HG03521 (cell line): ENCODE results near the gene PRKCE.
A peak's percentile ranks its signal among the peaks of the same experiment; 100 is the strongest.

Experiments used
- ATAC-seq: cut with Tn5 transposase; IDR thresholded peaks from one replicate; pipeline ENCODE4 v1.9.1; 2021; ENCODE audit warnings: mild to moderate bottlenecking, moderate library complexity; ENCODE audit not compliant: unreplicated experiment

Gene PRKCE

GRCh38 chr2:46171996-46172546 is 520.6 kb downstream of the PRKCE start:
- ATAC-seq: no peak

- no peak for ATAC-seq
Measured at GRCh38 chr2:46173030-46173429, 521.6 kb downstream of the PRKCE start.

GRCh38 chr2:46173636-46174250 is 522.3 kb downstream of the PRKCE start:
- no peak for ATAC-seq

- ATAC-seq: no peak
Measured at GRCh38 chr2:46174345-46175170, 523.1 kb downstream of the PRKCE start.

- ATAC-seq: no peak
Measured at GRCh38 chr2:46175419-46175818, 523.9 kb downstream of the PRKCE start.

- ATAC-seq: no peak
Measured at GRCh38 chr2:46177461-46178089, 526.1 kb downstream of the PRKCE start.

- no peak for ATAC-seq
Measured at GRCh38 chr2:46179037-46179621, 527.7 kb downstream of the PRKCE start.

GRCh38 chr2:46180189-46180588 is 528.7 kb downstream of the PRKCE start:
- ATAC-seq: no peak

GRCh38 chr2:46181306-46181705 is 529.8 kb downstream of the PRKCE start:
- ATAC-seq: no peak

GRCh38 chr2:46181789-46182530 is 530.5 kb downstream of the PRKCE start:
- no peak for ATAC-seq

- no peak for ATAC-seq
Measured at GRCh38 chr2:46183426-46183825, 532.0 kb downstream of the PRKCE start.

- ATAC-seq: no peak
Measured at GRCh38 chr2:46184794-46185583, 533.5 kb downstream of the PRKCE start.

- ATAC-seq: peak; percentile 70
Measured at GRCh38 chr2:46187112-46187618, 535.7 kb downstream of the PRKCE start.

GRCh38 chr2:46188041-46188716 is 536.7 kb downstream of the PRKCE start:
- ATAC-seq: no peak

- no peak for ATAC-seq
Measured at GRCh38 chr2:46193356-46193755, 541.9 kb downstream of the PRKCE start.

GRCh38 chr2:46193855-46194254 is 542.4 kb downstream of the PRKCE start:
- no peak for ATAC-seq

- ATAC-seq: no peak
Measured at GRCh38 chr2:46194856-46195255, 543.4 kb downstream of the PRKCE start.

- no peak for ATAC-seq
Measured at GRCh38 chr2:46195819-46196218, 544.3 kb downstream of the PRKCE start.

GRCh38 chr2:46196871-46197462 is 545.5 kb downstream of the PRKCE start:
- no peak for ATAC-seq
